ENCODE measurements around the gene GPSM3. TPM values are rescaled to one million over a fixed set of nuclear protein-coding genes. Genes with fewer than 3 reads are reported as not detected.

GPSM3 gene, protein sequence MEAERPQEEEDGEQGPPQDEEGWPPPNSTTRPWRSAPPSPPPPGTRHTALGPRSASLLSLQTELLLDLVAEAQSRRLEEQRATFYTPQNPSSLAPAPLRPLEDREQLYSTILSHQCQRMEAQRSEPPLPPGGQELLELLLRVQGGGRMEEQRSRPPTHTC
- 16.2 TPM for total RNA-seq

DNA sequence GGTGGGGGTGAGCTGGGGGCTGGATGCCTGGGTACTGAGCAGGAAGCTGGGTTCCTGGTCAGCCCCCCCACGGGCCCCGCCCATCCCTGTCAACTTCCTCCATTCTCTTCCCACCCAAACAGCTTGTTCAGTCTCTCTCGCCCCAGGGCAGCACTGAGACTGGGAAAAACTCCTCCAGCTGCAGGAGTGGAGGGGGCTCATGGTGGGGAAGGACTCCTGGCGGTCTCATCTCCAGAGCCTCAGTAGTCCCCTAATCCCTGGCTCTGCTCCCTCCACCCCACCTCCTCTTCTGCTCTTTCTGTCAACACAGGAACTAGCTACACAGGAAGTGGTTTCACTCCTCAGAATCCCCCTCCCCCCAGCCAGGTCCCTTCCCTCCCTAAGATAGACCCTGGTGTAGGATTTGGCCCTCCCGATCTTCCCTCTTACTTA lies at the start of gene GPSM3:
Gene GPSM3 (minus strand): TSS at position 36 of the 432 bp plus-strand sequence. CDS start 130 bp downstream, outside the sequence.
- TF ChIP-seq POLR2AphosphoS5 (IDR thresholded peaks at IDR 0.05; ENCODE audit: insufficient read depth in 1 of 2, low read depth in 1 of 2): peak in 1 of 2 donors; percentile 35
- TF ChIP-seq, protein P1, sequence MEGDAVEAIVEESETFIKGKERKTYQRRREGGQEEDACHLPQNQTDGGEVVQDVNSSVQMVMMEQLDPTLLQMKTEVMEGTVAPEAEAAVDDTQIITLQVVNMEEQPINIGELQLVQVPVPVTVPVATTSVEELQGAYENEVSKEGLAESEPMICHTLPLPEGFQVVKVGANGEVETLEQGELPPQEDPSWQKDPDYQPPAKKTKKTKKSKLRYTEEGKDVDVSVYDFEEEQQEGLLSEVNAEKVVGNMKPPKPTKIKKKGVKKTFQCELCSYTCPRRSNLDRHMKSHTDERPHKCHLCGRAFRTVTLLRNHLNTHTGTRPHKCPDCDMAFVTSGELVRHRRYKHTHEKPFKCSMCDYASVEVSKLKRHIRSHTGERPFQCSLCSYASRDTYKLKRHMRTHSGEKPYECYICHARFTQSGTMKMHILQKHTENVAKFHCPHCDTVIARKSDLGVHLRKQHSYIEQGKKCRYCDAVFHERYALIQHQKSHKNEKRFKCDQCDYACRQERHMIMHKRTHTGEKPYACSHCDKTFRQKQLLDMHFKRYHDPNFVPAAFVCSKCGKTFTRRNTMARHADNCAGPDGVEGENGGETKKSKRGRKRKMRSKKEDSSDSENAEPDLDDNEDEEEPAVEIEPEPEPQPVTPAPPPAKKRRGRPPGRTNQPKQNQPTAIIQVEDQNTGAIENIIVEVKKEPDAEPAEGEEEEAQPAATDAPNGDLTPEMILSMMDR (IDR thresholded peaks at IDR 0.05): no peak
- Histone ChIP-seq H3K27ac (peak within 1 kb of the TSS; percentile 99), H3K4me1 (peaks cover 66% of the 10 kb centered on the region), H3K4me3 (peak within 1 kb of the TSS; percentile 22 to 85), H3K27me3 (no peaks in the 10 kb centered on the region), H3K9me3 (no peaks in the 10 kb centered on the region), H3K36me3 (peaks cover 0 to 2% of the 10 kb centered on the region in 2 donors)
- DNase-seq (ENCODE audit: extremely low spot score in 2 of 2): no peak
- intact Hi-C loops (cut with DNase I): no loop called here

DNA sequence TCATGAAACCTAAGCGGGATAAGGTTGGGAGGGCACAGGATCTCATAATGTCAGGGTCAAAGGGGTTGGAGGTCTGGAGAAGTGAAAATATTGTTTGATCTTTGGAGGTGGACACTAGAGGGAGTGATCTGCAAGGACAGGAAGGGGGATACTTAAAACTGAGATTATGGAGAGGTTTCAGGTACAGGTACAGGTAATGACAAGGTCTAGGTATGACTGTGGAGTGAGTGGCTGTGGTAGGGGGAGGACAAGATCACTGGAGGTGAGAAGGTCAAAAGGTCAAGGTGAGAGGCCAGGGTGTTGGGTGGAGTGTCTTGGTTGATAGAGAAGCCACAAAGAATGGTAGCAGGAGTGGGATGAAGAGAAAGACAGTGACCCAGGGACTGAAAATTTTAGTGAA lies 48.2 kb upstream of the GPSM3 start:
- intact Hi-C loops (cut with DNase I): loop anchor here (10.0 kb wide), 1 partner anchor 116 kb away; the partner anchor contains the start of gene ATF6B
- TF ChIP-seq POLR2AphosphoS5 (IDR thresholded peaks at IDR 0.05; ENCODE audit: insufficient read depth in 1 of 2, low read depth in 1 of 2) (no peak), POLR2A (IDR thresholded peaks at IDR 0.05) (no peak)
- TF ChIP-seq, protein P1 (IDR thresholded peaks at IDR 0.05): no peak
- no peak overlapping the region for H3K4me3 ChIP-seq

DNA sequence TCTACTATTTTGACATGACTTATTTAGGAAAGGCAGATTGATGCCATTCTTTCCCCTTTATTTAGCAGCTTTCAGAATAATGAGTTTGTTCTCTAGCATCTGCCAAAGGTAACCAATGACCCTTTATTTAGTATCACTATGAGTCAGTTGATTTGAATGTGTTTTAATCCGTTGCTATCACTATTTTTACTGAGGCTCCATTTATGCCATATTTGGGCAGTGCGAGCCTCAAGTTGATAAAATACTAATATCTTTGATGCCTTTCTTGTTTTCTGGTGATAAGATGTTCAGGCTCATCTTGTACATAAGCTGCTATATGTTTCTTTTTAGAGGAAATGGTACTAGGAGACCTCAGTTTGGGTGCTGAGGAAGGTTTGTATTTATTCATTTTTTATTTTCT lies 47.0 kb upstream of the GPSM3 start:
- TF ChIP-seq POLR2AphosphoS5 (IDR thresholded peaks at IDR 0.05; ENCODE audit: insufficient read depth in 1 of 2, low read depth in 1 of 2) (no peak), POLR2A (IDR thresholded peaks at IDR 0.05) (no peak)
- TF ChIP-seq, protein P1 (IDR thresholded peaks at IDR 0.05): no peak
- no peaks in the 10 kb centered on the region for H3K9me3 ChIP-seq
- H3K27ac ChIP-seq: no peak overlapping the region
- H3K27me3 ChIP-seq: no peaks in the 10 kb centered on the region
- intact Hi-C loops (cut with DNase I): no loop called here
- H3K4me1 ChIP-seq: peaks cover 13% of the 10 kb centered on the region
- DNase-seq (ENCODE audit: extremely low spot score in 2 of 2): no peak
- H3K4me3 ChIP-seq: no peak overlapping the region
- H3K36me3 ChIP-seq: no peaks in the 10 kb centered on the region

More for the DNA sequence above, 48.2 kb upstream of the GPSM3 start:
- H3K27me3 ChIP-seq: no peaks in the 10 kb centered on the region
- no peaks in the 10 kb centered on the region for H3K36me3 ChIP-seq
- DNase-seq (ENCODE audit: extremely low spot score in 2 of 2): no peak
- peaks cover 13% of the 10 kb centered on the region for H3K4me1 ChIP-seq
- H3K27ac ChIP-seq: no peak overlapping the region
- no peaks in the 10 kb centered on the region for H3K9me3 ChIP-seq

DNA sequence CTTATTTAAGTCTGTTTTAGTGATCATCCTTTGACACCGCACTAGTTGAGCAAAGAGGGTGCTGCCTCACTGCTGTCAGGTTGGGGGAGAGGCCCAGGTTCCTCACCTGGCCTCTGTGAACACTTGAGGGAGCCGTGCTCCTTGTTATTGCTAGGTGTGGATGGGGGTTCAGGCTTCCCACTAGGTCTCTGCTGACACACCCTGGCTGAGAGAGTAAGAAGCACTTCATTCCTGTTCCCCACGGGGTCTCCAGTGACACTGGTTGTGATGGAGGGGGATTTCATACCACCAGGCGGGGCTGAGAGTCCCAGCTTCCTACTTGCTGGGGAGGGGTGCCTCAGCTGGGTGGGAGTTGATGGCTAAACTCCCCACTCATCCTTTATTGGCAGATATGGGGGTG lies 42.5 kb upstream of the GPSM3 start:
- DNase-seq (ENCODE audit: extremely low spot score in 2 of 2): no peak
- no peak for TF ChIP-seq POLR2A (IDR thresholded peaks at IDR 0.05)
- no peak for TF ChIP-seq POLR2AphosphoS5 (IDR thresholded peaks at IDR 0.05; ENCODE audit: insufficient read depth in 1 of 2, low read depth in 1 of 2)
- TF ChIP-seq, protein P1 (IDR thresholded peaks at IDR 0.05): no peak
- intact Hi-C loops (cut with DNase I): no loop called here
- no peaks in the 10 kb centered on the region for H3K36me3 ChIP-seq
- H3K9me3 ChIP-seq: no peaks in the 10 kb centered on the region
- no peak overlapping the region for H3K27ac ChIP-seq
- H3K4me3 ChIP-seq: no peak overlapping the region
- H3K4me1 ChIP-seq: no peaks in the 10 kb centered on the region
- no peaks in the 10 kb centered on the region for H3K27me3 ChIP-seq

DNA sequence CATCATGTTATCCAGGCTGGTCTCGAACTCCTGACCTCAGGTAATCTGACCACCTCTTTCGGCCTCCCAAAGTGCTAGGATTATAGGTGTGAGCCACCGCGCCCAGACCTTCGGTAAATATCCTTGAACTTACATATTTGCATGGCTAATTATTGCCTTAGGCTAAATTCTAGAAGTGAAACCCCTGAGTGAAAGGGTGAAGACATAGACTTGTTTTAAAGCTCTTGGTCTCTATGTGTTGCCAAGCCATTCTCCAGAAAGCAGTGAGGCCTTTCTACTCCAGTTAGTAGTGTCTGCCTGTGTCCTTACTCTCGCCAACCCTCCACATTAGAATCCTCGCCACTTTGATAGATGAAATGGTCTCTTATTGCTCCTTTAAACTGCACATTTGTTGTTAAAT lies 34.0 kb upstream of the GPSM3 start:
- TF ChIP-seq, protein P1 (IDR thresholded peaks at IDR 0.05): no peak
- TF ChIP-seq POLR2A (IDR thresholded peaks at IDR 0.05) (no peak), POLR2AphosphoS5 (IDR thresholded peaks at IDR 0.05; ENCODE audit: insufficient read depth in 1 of 2, low read depth in 1 of 2) (no peak)
- no peaks in the 10 kb centered on the region for H3K36me3 ChIP-seq
- H3K4me3 ChIP-seq: no peak overlapping the region
- H3K9me3 ChIP-seq: no peaks in the 10 kb centered on the region
- intact Hi-C loops (cut with DNase I): no loop called here
- DNase-seq (ENCODE audit: extremely low spot score in 2 of 2): no peak
- H3K4me1 ChIP-seq: no peaks in the 10 kb centered on the region
- H3K27me3 ChIP-seq: no peaks in the 10 kb centered on the region
- no peak overlapping the region for H3K27ac ChIP-seq

Measured in vagina (tissue), 2 donors.